GM19023 (cell line): ENCODE data around the gene LHFPL6.

ENCODE experiments used
- ATAC-seq: cut with Tn5 transposase; IDR thresholded peaks from one replicate; pipeline ENCODE4 v1.9.1; 2021; ENCODE audit warnings: mild to moderate bottlenecking, moderate library complexity; ENCODE audit not compliant: unreplicated experiment

LHFPL6 gene

GRCh38 chr13:39317291-39317690 is 285.7 kb downstream of the LHFPL6 start:
- no peak for ATAC-seq

DNA sequence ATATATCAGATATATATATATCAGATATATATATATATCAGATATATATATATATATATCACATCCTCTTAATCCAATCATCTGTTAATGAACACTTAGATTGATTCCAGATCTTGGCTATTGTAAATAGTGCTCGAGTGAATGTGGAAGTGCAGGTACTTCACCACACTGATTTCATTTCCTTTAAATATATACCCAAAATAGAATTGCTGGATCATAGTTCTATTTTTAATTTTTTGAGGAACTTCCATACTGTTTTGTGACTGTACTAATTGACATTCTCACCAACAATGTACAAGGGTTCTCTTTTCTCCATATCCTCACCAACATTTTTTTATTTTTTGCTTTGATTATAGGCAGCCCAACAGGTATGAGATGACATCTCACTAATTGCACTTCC is 287.2 kb downstream of the LHFPL6 start:
- no peak for ATAC-seq

GRCh38 chr13:39313721-39314120 is 289.3 kb downstream of the LHFPL6 start:
- ATAC-seq = no peak

GRCh38 chr13:39312596-39312995 is 290.4 kb downstream of the LHFPL6 start:
- no peak for ATAC-seq

GRCh38 chr13:39311619-39312018 is 291.4 kb downstream of the LHFPL6 start:
- ATAC-seq = no peak

- ATAC-seq = no peak
These were observed 292.0 kb downstream of the LHFPL6 start for GRCh38 chr13:39310961-39311360.

DNA sequence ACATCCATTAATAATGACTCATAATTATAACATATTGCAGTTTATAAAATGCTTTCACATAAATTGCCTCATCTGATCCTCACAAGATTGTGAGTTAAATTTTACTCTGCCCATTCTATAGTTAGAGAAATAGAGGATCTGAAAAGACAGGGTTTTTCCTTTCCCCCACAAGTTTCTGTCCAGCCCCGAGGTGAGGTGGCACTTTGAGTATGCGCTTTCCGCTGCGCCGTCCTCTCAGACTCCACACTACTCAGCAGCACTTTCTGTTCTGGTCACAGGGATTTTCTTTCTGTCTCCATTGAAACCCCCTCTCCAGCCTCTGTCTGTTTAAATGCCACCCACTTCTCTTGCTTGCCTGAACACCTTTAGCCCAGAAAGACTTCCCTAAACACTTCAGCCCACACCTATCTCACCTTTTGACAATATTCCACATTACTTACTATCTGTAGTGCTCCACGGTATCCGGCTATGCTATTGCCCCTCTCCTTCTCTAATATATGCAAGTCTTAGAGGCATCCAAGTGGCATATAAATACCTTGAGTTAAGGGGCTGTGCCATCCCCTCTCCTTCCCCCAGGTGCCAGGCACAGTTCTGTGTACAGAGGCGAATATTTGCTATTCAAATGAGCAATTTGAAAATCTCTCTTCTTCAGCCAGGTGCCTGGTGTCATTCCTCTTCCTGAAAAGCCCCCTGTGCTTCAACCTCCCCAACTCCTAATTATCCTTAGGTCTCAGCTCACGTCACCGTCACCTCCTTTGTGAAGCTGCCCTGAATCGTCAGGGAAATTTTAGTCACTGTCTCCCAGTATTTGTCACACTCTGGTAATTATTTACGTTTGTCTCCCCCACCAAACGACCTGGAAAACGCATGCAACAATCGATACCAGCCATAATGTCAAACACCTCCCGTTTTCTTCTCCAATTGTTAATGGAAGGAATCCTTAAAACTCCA is 296.1 kb downstream of the LHFPL6 start:
- peak; percentile 96 for ATAC-seq

DNA sequence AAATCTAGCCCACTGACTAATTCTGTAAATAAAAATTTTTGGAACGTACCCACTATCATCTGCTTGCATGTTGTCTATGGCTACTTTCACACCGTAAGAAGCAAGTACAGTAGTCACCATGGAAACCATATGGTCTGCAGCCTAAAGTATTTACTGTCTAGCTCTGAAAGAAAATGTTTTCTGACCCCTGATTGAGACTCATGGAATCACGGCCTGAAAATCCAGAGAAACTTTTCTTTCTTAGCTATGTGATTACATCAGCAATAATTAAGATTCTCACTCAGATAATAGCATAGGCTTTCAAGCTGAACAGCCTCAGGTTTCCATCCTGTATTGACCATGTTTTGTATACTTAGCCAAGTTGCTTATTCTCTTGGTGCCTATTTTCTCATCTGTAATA is 300.2 kb downstream of the LHFPL6 start:
- ATAC-seq = no peak

DNA sequence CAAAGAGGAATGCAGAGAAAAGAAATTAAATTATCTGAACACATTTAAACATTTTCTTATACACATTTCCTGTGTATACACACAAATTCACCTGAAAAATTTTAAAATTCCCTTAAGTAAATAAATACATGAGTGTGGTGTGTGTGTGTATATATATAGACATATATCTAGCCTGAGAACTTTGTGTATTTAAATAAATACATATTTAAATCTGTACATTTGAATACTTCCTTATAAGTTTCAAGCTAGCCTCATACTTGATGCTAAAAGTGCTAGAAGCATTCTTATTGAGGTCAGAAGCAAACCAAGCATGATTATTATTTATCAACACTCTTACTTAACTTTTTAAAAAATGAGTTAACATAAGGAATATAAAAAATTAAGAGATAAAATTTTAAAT is 304.0 kb downstream of the LHFPL6 start:
- no peak for ATAC-seq

- ATAC-seq = no peak
These were observed 305.3 kb downstream of the LHFPL6 start for GRCh38 chr13:39297664-39298171.

DNA sequence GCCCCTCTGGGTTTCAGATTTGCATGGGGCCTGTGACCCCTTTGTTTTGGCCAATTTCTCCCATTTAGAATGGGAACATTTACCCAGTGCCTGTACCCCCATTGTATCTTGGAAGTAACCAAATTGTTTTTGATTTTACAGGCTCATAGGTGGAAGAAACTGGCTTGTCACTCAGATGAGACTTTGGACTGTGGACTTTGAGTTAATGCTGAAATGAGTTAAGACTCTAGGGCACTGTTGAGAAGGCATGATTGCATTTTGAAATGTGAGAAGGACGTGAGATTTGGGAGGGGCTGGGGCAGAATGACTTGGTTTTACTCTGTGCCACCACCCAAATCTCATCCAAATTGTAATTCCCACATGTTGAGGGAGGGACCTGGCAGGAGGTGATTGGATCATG is 306.0 kb downstream of the LHFPL6 start:
- no peak for ATAC-seq

GRCh38 chr13:39296193-39296592 is 306.8 kb downstream of the LHFPL6 start:
- ATAC-seq = no peak
